ENCODE results near the gene ZFYVE28.

- TF ChIP-seq CTCF (IDR thresholded peaks at IDR 0.05 in 2 of 3, conservative IDR thresholded peaks at IDR 0.05 in 1 of 3; ENCODE audit: borderline replicate concordance in 1 of 3, insufficient read depth in 1 of 3, low read depth in 2 of 3, low read length in 2 of 3) = no peak
- no peak for TF ChIP-seq SIN3A (IDR thresholded peaks at IDR 0.05; ENCODE audit: low read depth)
- TF ChIP-seq POLR2A (IDR thresholded peaks at IDR 0.05; ENCODE audit: borderline replicate concordance, extremely low read depth, insufficient read depth, insufficient read length) = no peak
- TF ChIP-seq ZBTB33 (IDR thresholded peaks at IDR 0.05; ENCODE audit: extremely low read depth, insufficient replicate concordance, low read length) = no peak
- no peak for TF ChIP-seq SP1 (IDR thresholded peaks at IDR 0.05; ENCODE audit: low read depth)
- no peak for TF ChIP-seq ZNF274 (IDR thresholded peaks at IDR 0.05; ENCODE audit: low read depth, low read length)
- TF ChIP-seq POLR2AphosphoS5 (IDR thresholded peaks at IDR 0.05; ENCODE audit: low read depth, low read length) = no peak
- TF ChIP-seq EZH2 (IDR thresholded peaks at IDR 0.05) = no peak
- TF ChIP-seq RAD21 (IDR thresholded peaks at IDR 0.05; ENCODE audit: low read depth) = no peak
- no peak for TF ChIP-seq ELF1 (IDR thresholded peaks at IDR 0.05; ENCODE audit: borderline replicate concordance, low read depth)
- no peak for TF ChIP-seq CEBPB (IDR thresholded peaks at IDR 0.05; ENCODE audit: low read depth)
- TF ChIP-seq ZFX (IDR thresholded peaks at IDR 0.05) = no peak
- TF ChIP-seq SRF (IDR thresholded peaks at IDR 0.05; ENCODE audit: low read depth) = no peak
- no peak for TF ChIP-seq CBX3 (IDR thresholded peaks at IDR 0.05; ENCODE audit: low read depth)
Measured at GRCh38 chr4:2301806-2302205, 116.6 kb downstream of the ZFYVE28 start.

All from HCT116 (cell line).